Epidermal melanocyte (primary cell): ENCODE results near the gene YWHAG.
"Not testable (repeated sequence)": the region's sequence is repeated elsewhere in the genome, so short reads cannot be mapped to it uniquely, and the experiment has no call there.

Experiments
- DNase-seq: peaks from one replicate; pipeline ENCODE4 v3.0.0; 2011; ENCODE audit warnings: low spot score; ENCODE audit not compliant: insufficient read length

The YWHAG gene

GRCh38 chr7:76325811-76326210 lies 33.0 kb downstream of the YWHAG start:
- no peak for DNase-seq

DNA sequence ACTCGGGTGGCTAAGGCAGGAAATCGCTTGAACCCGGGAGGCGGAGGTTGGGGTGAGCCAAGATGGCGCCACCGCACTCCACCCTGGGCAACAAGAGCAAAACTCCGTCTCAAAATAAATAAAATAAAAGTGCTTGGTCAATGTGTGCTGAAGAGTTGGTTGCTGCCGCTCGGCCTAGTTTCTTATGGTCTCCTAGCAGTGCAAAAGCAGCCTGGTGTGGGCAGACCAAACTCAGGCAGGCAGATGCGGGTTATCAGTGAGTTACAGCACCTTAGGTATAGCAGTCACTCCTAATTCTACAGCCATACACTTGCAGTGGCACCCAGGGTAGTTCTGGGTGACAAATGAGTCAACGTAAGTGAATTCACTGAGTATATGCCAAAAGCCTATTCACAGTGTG lies 33.7 kb downstream of the YWHAG start:
- DNase-seq = no peak

GRCh38 chr7:76318488-76319353 lies 40.1 kb downstream of the YWHAG start:
- peak; percentile 87 for DNase-seq

DNA sequence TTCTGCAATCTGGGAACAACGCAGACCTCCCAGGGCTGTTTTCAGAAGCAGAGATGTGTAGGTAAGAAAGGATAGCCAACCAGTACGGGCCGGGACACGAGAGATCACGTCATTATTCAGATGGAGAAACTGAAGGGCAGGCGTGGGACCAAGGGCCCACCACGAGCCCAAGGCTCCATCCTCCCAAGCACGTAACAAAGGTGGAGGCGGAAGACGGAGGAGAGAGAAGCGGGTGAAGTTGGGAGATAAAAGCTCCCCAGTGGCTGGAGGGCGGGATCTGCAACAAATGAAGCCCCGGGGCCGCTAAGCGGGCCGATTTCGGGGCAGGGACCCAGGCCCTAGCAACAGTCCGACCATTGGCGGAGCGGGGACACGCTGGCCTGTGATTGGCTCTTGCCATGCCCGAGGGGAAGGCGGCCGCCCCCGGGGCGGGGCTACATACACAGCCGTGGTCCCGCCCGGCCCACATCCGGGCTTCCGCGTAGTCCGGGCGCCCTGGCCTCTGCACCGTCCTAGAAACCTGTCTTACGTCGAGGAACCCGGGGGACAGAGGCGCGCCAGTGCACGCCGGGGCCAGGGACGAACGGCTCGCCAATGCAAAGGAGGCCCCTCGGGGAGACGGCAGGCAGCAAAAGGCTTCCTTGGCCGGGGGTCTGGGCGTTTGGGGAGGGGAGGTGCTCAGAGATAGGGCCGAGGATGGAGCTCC lies 40.9 kb downstream of the YWHAG start:
- DNase-seq = peak; percentile 98

- DNase-seq = no peak
Observed at GRCh38 chr7:76316984-76317781, 41.6 kb downstream of the YWHAG start.

DNA sequence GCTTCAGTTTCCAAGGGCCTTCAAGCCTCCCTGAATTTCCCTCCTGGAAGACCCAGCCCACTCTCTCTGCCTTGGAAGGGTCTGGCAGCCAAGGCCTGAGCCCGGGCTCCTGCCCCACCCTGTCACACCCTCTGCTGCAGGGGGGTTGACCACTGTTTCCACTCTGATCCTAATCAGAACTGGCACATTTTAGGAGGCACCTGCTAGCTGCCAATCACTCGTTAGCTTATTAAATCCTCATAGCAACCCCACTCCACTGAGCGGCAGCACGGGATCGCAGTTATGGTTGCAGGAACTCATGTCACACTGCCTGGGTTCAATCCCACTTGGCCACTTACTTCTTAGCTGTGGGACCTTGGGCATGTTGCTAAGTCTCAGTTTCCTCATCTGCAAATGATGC lies 43.4 kb downstream of the YWHAG start:
- no peak for DNase-seq

DNA sequence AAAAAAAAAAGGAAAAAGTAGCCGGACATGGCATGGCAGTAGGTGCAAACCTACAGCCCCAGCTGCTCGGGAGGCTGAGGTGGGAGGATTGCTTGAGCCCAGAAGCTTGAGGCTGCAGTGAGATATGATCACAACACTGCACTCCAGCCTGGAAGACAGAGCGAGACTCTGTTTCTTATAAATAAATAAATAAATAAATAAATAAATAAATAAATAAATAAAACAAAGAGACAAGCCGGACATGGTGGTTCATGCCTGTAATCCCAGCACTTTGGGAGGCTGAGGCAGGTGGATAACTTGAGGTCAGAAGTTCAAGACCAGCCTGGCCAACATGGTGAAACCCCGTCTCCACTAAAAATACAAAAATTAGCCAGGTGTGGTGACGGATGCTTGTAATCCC lies 44.1 kb downstream of the YWHAG start:
- DNase-seq = not testable (repeated sequence)

- peak; percentile 93 for DNase-seq
Observed at GRCh38 chr7:76314042-76314721, 44.6 kb downstream of the YWHAG start.

DNA sequence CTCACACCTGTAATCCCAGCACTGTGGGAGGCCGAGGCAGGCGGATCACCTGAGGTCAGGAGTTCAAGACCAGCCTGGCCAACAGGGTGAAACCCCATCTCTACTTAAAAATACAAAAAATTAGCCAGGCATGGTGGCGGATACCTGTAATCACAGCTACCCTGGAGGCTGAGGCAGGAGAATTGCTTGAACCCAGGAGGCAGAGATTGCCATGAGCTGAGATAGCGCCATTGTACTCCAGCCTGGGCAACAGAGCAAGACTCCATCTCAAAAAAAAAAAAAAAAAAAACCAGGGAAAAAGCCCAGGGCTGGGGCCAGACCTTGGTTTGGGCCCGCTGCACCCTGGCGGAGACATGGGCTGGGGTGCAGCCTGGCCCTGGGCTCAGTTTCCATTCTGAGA lies 47.0 kb downstream of the YWHAG start:
- not testable (repeated sequence) for DNase-seq

GRCh38 chr7:76310102-76310957 lies 48.5 kb downstream of the YWHAG start:
- peak; percentile 93 for DNase-seq

DNA sequence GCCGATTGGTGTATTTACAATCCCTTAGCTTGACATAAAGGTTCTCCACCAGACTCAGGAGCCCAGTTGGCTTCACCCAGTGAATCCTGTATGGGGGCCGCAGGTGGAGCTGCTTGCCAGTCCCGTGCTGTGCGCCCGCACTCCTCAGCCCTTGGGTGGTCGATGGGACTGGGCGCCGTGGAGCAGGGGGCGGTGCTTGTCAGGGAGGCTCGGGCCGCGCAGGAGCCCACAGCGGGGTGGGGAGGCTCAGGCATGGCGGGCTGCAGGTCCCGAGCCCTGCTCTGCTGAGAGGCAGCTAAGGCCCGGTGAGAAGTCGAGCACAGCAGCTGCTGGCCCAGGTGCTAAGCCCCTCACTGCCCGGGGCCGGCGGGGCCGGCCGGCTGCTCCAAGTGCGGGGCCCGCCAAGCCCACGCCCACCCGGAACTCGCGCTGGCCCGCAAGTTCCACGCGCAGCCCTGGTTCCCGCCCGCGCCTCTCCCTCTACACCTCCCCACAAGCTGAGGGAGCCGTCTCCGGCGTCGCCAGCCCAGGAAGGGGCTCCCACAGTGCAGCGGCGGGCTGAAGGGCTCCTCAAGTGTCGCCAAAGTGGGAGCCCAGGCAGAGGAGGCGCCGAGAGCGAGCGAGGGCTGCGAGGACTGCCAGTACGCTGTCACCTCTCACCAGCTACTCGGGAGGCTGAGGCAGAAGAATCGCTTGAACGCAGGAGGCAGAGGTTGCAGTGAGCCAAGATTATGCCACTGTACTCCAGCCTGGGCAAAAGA lies 49.3 kb downstream of the YWHAG start:
- DNase-seq = not testable (repeated sequence)

DNA sequence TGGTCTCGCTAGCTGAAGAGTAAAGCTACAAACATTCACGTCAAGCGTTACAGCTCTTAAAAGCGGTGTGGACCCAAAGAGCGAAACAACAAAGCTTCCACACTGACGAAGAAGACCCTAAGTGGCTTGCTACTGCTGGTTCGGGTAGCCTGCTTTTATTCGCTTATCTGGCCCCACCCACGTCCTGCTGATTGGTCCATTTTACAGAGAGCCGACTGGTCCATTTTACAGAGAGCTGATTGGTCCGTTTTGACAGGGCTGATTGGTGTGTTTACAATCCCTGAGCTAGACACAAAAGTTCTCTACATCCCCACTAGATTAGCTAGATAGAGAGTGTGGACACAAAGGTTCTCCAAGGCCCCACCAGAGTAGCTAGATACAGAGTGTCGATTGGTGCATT lies 49.9 kb downstream of the YWHAG start:
- DNase-seq = not testable (repeated sequence)

DNA sequence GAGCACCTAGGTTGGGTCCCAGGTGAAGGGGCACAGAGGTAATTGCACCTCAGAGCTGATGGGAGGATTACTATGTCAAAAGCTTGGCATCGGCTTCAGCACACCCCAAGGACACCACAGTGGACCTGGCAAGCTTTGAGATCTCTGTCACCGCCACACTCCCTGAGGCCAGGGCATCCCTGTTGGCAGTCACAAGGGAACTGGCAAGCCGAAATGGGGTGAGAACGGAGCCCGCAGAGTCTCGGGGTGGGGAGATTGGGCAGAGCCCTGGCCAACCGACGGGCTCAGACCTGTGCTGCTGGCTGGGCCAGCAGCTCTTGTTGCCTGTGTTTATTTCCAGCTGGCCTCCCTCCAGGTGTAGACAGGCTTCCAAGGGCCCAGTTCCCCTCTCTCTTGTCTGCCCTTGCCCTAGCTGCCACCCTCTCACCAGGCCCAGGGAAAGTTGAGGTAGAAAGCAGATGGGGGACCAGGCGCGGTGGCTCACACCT lies 53.9 kb downstream of the YWHAG start:
- no peak for DNase-seq

DNA sequence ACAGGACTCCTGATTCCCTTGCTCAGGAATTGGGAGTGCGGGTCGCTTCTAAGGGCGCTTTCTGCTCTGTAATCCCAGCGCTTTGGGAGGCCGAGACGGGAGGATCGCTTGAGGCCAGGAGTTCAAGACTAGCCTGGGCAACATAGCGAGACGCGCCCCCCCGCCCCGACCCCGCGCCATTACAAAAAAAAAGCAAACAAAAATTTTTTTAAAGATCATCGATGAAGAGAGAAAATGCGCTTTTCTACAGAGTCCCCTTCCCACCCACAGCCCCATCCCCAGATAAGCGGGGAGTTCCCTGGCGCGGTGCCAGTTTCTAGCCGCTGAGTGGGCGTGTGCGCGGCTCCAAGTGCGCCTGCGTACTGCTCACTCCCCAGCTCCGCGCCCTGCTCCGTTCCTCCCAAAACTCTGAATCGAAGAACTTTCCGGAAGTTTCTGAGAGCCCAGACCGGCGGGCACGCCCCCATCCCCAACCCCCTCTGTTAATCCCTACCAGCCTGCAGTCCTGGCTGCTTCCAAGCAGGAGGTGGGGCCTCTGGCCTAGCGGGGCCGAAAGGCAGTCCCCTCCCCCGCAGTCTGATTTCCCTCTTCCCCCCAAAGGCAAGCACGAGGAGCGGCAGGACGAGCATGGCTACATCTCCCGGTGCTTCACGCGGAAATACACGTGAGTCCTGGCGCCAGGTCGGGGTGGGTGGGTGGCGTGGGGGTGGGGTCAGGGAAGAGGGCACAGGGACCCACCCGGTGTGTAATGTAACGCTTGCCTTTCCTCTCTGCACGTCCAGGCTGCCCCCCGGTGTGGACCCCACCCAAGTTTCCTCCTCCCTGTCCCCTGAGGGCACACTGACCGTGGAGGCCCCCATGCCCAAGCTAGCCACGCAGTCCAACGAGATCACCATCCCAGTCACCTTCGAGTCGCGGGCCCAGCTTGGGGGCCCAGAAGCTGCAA lies 55.3 kb downstream of the YWHAG start:
- peak; percentile 89 for DNase-seq

- DNase-seq = peak; percentile 88
Observed at GRCh38 chr7:76302347-76303201, 56.2 kb downstream of the YWHAG start, which contains the start of gene HSPB1. Gene HSPB1, plus strand, starts transcription at chr7:76302673. Its CDS starts 40 bp downstream, at chr7:76302713.

DNA sequence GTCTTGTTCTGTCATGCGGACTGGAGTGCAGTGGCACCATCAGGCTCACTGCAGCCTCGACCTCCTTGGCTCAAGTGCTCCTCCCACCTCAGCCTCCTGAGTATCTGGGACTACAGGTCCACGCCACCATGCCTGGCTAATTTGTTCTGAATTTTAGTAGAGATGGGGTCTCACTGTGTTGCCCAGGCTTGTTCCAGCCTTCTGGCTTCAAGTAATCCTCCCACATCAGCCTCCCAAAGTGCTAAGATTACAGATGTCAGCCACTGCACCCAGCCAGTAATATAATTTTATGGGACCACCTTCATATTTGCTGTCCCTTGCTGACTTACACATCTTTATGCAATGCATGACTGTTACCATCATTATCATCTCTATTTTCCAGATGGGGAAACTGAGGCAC lies 57.8 kb downstream of the YWHAG start:
- DNase-seq = no peak

GRCh38 chr7:76300166-76300731 lies 58.5 kb downstream of the YWHAG start:
- DNase-seq = no peak
